Measurements from ENCODE around the gene RXRB.

RXRB gene

GRCh38 chr6:33161354-33162331 lies 38.8 kb downstream of the RXRB start (continued):
- TF ChIP-seq, protein P1, sequence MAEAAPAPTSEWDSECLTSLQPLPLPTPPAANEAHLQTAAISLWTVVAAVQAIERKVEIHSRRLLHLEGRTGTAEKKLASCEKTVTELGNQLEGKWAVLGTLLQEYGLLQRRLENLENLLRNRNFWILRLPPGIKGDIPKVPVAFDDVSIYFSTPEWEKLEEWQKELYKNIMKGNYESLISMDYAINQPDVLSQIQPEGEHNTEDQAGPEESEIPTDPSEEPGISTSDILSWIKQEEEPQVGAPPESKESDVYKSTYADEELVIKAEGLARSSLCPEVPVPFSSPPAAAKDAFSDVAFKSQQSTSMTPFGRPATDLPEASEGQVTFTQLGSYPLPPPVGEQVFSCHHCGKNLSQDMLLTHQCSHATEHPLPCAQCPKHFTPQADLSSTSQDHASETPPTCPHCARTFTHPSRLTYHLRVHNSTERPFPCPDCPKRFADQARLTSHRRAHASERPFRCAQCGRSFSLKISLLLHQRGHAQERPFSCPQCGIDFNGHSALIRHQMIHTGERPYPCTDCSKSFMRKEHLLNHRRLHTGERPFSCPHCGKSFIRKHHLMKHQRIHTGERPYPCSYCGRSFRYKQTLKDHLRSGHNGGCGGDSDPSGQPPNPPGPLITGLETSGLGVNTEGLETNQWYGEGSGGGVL (tag by site-specific recombination; IDR thresholded peaks at IDR 0.05), result peak; percentile 76

DNA sequence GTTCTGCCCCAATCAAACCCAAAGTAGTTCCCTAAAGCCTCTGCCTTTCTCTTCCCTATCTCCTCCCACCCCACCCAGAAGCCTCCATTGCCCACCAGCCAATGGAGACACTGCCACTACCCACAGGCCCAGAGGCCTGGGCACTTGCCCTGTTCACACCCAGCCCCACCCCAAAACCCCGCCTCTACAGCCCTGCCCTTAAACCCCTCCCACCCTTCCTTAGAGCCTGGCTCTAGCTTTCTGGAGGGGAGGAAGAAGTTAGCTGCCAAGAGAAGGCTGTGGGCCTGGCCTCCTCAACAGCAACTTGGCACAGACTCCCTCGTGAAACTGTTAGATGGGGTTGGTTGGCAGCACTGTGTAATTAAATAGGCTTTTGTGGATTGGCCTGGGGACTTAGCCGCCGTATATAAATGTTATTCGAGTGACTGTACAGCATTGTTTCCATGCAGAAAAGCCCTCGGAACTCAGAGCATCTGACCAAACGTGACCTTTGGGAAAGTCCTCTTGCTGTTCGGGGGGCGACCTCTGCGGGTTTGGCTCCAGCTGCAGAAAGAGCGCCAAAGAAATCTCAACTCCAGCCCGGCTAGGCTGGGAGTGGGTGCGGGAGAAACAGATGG lies 39.6 kb downstream of the RXRB start:
- Histone ChIP-seq H3K9me3 (ENCODE audit: control insufficient read depth, insufficient read depth, low read depth, low read length) (no peaks in the 10 kb centered on the region), H3K36me3 (ENCODE audit: control insufficient read depth in 2 of 2, insufficient read depth in 1 of 2, low read length in 2 of 2) (no peaks in the 10 kb centered on the region), H3K4me3 (ENCODE audit: low read depth, low read length) (no peak overlapping the region), H3K4me1 (ENCODE audit: control insufficient read depth, insufficient read depth, low read length) (0 out of 2 replicates have a peak, but pooled peaks cover 2% of the 10 kb centered on the region), H3K27ac (ENCODE audit: extremely low read depth, low read depth, low read length) (no peak overlapping the region)
- ChIA-PET POLR2A (interaction anchor here (0.6 to 1.3 kb wide), 4 partner anchors 37 to 954 kb away, joined by 5 to 9 read pairs (median 8); partner anchors contain the start of gene RING1), CTCF (interaction anchor here (0.6 to 7.2 kb wide), 23 partner anchors 7 to 1870 kb away, joined by 3 to 62 read pairs (median 4); no protein-coding TSS in a partner anchor)
- TF ChIP-seq SP3 (tag by site-specific recombination; IDR thresholded peaks at IDR 0.05), result peak; percentile 82
- no peak for TF ChIP-seq IKZF3 (tag by site-specific recombination; IDR thresholded peaks at IDR 0.05)
- TF ChIP-seq, protein P2, sequence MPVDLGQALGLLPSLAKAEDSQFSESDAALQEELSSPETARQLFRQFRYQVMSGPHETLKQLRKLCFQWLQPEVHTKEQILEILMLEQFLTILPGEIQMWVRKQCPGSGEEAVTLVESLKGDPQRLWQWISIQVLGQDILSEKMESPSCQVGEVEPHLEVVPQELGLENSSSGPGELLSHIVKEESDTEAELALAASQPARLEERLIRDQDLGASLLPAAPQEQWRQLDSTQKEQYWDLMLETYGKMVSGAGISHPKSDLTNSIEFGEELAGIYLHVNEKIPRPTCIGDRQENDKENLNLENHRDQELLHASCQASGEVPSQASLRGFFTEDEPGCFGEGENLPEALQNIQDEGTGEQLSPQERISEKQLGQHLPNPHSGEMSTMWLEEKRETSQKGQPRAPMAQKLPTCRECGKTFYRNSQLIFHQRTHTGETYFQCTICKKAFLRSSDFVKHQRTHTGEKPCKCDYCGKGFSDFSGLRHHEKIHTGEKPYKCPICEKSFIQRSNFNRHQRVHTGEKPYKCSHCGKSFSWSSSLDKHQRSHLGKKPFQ (tag by site-specific recombination; IDR thresholded peaks at IDR 0.05), result peak; percentile 93
- TF ChIP-seq ZSCAN16 (tag by site-specific recombination; IDR thresholded peaks at IDR 0.05), result no peak
- peak; percentile 66 for TF ChIP-seq SP2 (tag by site-specific recombination; IDR thresholded peaks at IDR 0.05)
- TF ChIP-seq ZNF596 (tag by site-specific recombination; IDR thresholded peaks at IDR 0.05), result no peak
- no peak for TF ChIP-seq ZNF292 (tag by site-specific recombination; IDR thresholded peaks at IDR 0.05; ENCODE audit: borderline replicate concordance, low read depth)
- TF ChIP-seq ZSCAN30 (tag by site-specific recombination; IDR thresholded peaks at IDR 0.05), result no peak
- peak; percentile 90 for TF ChIP-seq KLF1 (tag by site-specific recombination; IDR thresholded peaks at IDR 0.05)
- TF ChIP-seq, protein P3, sequence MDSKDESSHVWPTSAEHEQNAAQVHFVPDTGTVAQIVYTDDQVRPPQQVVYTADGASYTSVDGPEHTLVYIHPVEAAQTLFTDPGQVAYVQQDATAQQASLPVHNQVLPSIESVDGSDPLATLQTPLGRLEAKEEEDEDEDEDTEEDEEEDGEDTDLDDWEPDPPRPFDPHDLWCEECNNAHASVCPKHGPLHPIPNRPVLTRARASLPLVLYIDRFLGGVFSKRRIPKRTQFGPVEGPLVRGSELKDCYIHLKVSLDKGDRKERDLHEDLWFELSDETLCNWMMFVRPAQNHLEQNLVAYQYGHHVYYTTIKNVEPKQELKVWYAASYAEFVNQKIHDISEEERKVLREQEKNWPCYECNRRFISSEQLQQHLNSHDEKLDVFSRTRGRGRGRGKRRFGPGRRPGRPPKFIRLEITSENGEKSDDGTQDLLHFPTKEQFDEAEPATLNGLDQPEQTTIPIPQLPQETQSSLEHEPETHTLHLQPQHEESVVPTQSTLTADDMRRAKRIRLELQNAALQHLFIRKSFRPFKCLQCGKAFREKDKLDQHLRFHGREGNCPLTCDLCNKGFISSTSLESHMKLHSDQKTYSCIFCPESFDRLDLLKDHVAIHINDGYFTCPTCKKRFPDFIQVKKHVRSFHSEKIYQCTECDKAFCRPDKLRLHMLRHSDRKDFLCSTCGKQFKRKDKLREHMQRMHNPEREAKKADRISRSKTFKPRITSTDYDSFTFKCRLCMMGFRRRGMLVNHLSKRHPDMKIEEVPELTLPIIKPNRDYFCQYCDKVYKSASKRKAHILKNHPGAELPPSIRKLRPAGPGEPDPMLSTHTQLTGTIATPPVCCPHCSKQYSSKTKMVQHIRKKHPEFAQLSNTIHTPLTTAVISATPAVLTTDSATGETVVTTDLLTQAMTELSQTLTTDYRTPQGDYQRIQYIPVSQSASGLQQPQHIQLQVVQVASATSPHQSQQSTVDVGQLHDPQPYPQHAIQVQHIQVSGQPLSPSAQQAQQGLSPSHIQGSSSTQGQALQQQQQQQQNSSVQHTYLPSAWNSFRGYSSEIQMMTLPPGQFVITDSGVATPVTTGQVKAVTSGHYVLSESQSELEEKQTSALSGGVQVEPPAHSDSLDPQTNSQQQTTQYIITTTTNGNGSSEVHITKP (tag by site-specific recombination; IDR thresholded peaks at IDR 0.05), result peak; percentile 6; the same call in 1 of the 2 replicates
- peak; percentile 9; the same call in 1 of the 2 replicates for TF ChIP-seq ZFHX2 (tag by site-specific recombination; conservative IDR thresholded peaks at IDR 0.05)
- peak; percentile 50; the same call in 1 of the 2 replicates for TF ChIP-seq ZNF341 (tag by site-specific recombination; IDR thresholded peaks at IDR 0.05; ENCODE audit: low read depth)
- peak; percentile 89 for TF ChIP-seq ZNF76 (tag by site-specific recombination; IDR thresholded peaks at IDR 0.05; ENCODE audit: borderline replicate concordance, low read depth)
